Kidney (tissue), 14 donors: ENCODE results near the gene KCNT1. TPM values are rescaled to one million over a fixed set of nuclear protein-coding genes. Genes with fewer than 3 reads are reported as not detected.
A peak's percentile ranks its signal among the peaks of the same experiment; 100 is the strongest.

Experiments
- DNase-seq, 5 donors: peaks; one replicate each; pipeline ENCODE4 v3.0.0-alpha.2; 2013 to 2020
- FAIRE-seq: peaks from 2 replicates; lab custom pipeline; 2012; peaks lifted over from hg19 to GRCh38; lab: Jason Lieb, UNC
- H3K27ac ChIP-seq, 2 donors: one replicate each; pipeline ENCODE4 v1.7.0; 2013; ENCODE audit warnings: low read depth in 2 of 2, low read length in 2 of 2, inconsistent platforms in 1 of 2
- H3K27me3 ChIP-seq: one replicate; pipeline ENCODE4 v1.7.1; 2013; ENCODE audit warnings: low read length, inconsistent platforms; ENCODE audit not compliant: control insufficient read depth, insufficient read depth
- H3K36me3 ChIP-seq, 3 donors: one replicate each; pipeline versions ENCODE4 v1.7.0 to v1.7.1; 2013; ENCODE audit warnings: low read length in 3 of 3, control low read depth in 1 of 3, inconsistent platforms in 1 of 3; ENCODE audit not compliant: insufficient read depth in 3 of 3, control insufficient read depth in 2 of 3
- H3K4me1 ChIP-seq, 3 donors: one replicate each; pipeline versions ENCODE4 v1.7.0 to v1.7.1; 2013; ENCODE audit warnings: low read length in 3 of 3, inconsistent platforms in 1 of 3, low read depth in 1 of 3; ENCODE audit not compliant: control insufficient read depth in 2 of 3, insufficient read depth in 2 of 3
- H3K4me3 ChIP-seq, 3 donors: one replicate each; pipeline versions ENCODE4 v1.7.0 to v1.8.1; 2013; ENCODE audit warnings: low read length in 3 of 3, control low read depth in 1 of 3, inconsistent platforms in 1 of 3
- H3K9ac ChIP-seq, 3 donors: one replicate each; pipeline versions ENCODE4 v1.7.0 to v1.7.1; 2013; ENCODE audit warnings: low read length in 3 of 3, control low read depth in 1 of 3, inconsistent platforms in 1 of 3
- H3K9me3 ChIP-seq, 3 donors: one replicate each; pipeline versions ENCODE4 v1.7.0 to v1.7.1; 2013; ENCODE audit warnings: low read length in 3 of 3, control low read depth in 1 of 3, inconsistent platforms in 1 of 3; ENCODE audit not compliant: control insufficient read depth in 2 of 3, insufficient read depth in 1 of 3
- CTCF ChIP-seq: IDR thresholded peaks from 3 replicates; pipeline ENCODE4 v1.5.1; 2012; ENCODE audit warnings: mild to moderate bottlenecking, moderate library complexity, borderline replicate concordance; ENCODE audit not compliant: insufficient read depth; ENCODE audit errors: extremely low read depth
- intact Hi-C: fragments of 100-400 bp; cut with DNase I; formaldehyde crosslinking; loops from one replicate; pipeline ENCODE4 v1.11.1; 2022
- polyA plus RNA-seq: library from polyadenylated mRNA; stranded (reverse); fragments of 350-450 nt; fragmentation: Illumina TruSeq; extraction: RNeasy Lipid Tissue Mini Kit (QIAGEN cat#74804); gene quantifications from one replicate; pipeline ENCODE4 v1.2.3, GENCODE V29; 2014; ENCODE audit warnings: low read depth, low replicate concordance; ENCODE audit not compliant: insufficient read depth
- total RNA-seq: library from RNA; stranded (reverse); fragmentation: NEBNext Ultra II Directional; extraction: Animal tissue kit (Norgen Biotek cat#: 25700); gene quantifications from one replicate; pipeline ENCODE4 v1.2.1, GENCODE V29; 2021
- donor health status: control.
- donor health status: control.
- donor health status: control.
- donor health status: control.
- donor health status: control.
- donor health status: DM: yes; HTN: yes; CAD: no.
- donor health status: Normal renal cell carcinoma (clear cell type).

KCNT1 gene
- total and polyA plus RNA-seq, 2 donors from 2014 or later: 0.15 TPM; not detected in 1

GRCh38 chr9:135805422-135806022, 103.5 kb downstream of the KCNT1 start:
- no peaks in the 10 kb centered on the region for H3K27me3 ChIP-seq
- no peak for FAIRE-seq
- intact Hi-C loops: no loop called here
- H3K27ac ChIP-seq: no peak overlapping the region
- H3K4me3 ChIP-seq: no peak overlapping the region
- H3K9me3 ChIP-seq: no peaks in the 10 kb centered on the region
- H3K36me3 ChIP-seq: peaks cover 0 to 5% (median 0%) of the 10 kb centered on the region in 3 donors
- TF ChIP-seq CTCF: no peak
- peak in 1 of 5 donors; percentile 69 for DNase-seq
- H3K9ac ChIP-seq: no peak overlapping the region
- no peaks in the 10 kb centered on the region for H3K4me1 ChIP-seq

GRCh38 chr9:135809166-135809565, 107.2 kb downstream of the KCNT1 start:
- Histone ChIP-seq H3K27ac (no peak overlapping the region), H3K4me1 (no peaks in the 10 kb centered on the region), H3K36me3 (peaks cover 0 to 21% (median 20%) of the 10 kb centered on the region in 3 donors), H3K4me3 (no peak overlapping the region), H3K27me3 (no peaks in the 10 kb centered on the region), H3K9me3 (no peaks in the 10 kb centered on the region), H3K9ac (no peak overlapping the region)
- peak in 2 of 5 donors; percentile 12 to 16 for DNase-seq
- no peak for FAIRE-seq
- TF ChIP-seq CTCF: no peak
- intact Hi-C loops: no loop called here

- Histone ChIP-seq H3K9ac (no peak overlapping the region), H3K9me3 (no peaks in the 10 kb centered on the region), H3K27me3 (no peaks in the 10 kb centered on the region), H3K4me3 (no peak overlapping the region), H3K36me3 (peaks cover 0 to 25% (median 24%) of the 10 kb centered on the region in 3 donors), H3K4me1 (no peaks in the 10 kb centered on the region), H3K27ac (no peak overlapping the region)
- DNase-seq (peak in 1 of 5 donors; percentile 17), FAIRE-seq (no peak)
- TF ChIP-seq CTCF: no peak
- intact Hi-C loops: no loop called here
Measured at GRCh38 chr9:135810806-135811575, 109.0 kb downstream of the KCNT1 start.
